ENCODE results near the gene LLPH.

GRCh38 chr12:66071549-66071948 lies 59.0 kb downstream of the LLPH start:
- TF ChIP-seq CTCF (tag by site-specific recombination; IDR thresholded peaks at IDR 0.05) (no peak), ZBTB6 (tag by site-specific recombination; IDR thresholded peaks at IDR 0.05) (no peak), ZBTB20 (tag by site-specific recombination; IDR thresholded peaks at IDR 0.05) (no peak), ZNF776 (tag by site-specific recombination; IDR thresholded peaks at IDR 0.05; ENCODE audit: borderline replicate concordance) (no peak), PBX3 (CRISPR knock-in tag; IDR thresholded peaks at IDR 0.05) (no peak), ZNF324 (tag by site-specific recombination; IDR thresholded peaks at IDR 0.05) (no peak), ZBTB44 (tag by site-specific recombination; IDR thresholded peaks at IDR 0.05) (no peak), PRDM2 (tag by site-specific recombination; IDR thresholded peaks at IDR 0.05; ENCODE audit: borderline replicate concordance) (no peak), ZNF585B (tag by site-specific recombination; IDR thresholded peaks at IDR 0.05) (no peak), REST (tag by site-specific recombination; IDR thresholded peaks at IDR 0.05) (no peak), ZBTB1 (tag by site-specific recombination; IDR thresholded peaks at IDR 0.05) (no peak), ZSCAN16 (tag by site-specific recombination; IDR thresholded peaks at IDR 0.05) (no peak)
